A549 (cell line): Measurements from ENCODE around the gene ATP8B4. TPM values are rescaled to one million over a fixed set of nuclear protein-coding genes. Genes with fewer than 3 reads are reported as not detected.

Experiments
- ATAC-seq, 2 experiments: fragments of 200-7000 bp in 1 of 2; fragments of >200 bp in 1 of 2; cut with Nextera tagmentation in 1 of 2; cut with Tn5 transposase in 1 of 2; 3 replicates each; pipeline versions ENCODE4 v1.8.0 to v1.9.1; 2018 to 2020; ENCODE audit warnings: mild to moderate bottlenecking in 1 of 2, moderate library complexity in 1 of 2
- CTCF ChIA-PET: fragments of 300-600 bp; sonication (Branson Sonifier 250); formaldehyde crosslinking; extraction: SDS; loops from one replicate; lab custom pipeline; 2021; ENCODE audit warnings: antibody characterized with exemption, inconsistent platforms; lab: Yijun Ruan, JAX
- POLR2A ChIA-PET: fragments of 350-600 bp; formaldehyde crosslinking; extraction: SDS; loops from one replicate; lab custom pipeline; 2021; ENCODE audit warnings: antibody characterized with exemption, inconsistent platforms; lab: Yijun Ruan, JAX
- DNase-seq, 2 experiments: peaks; one replicate each; pipeline versions ENCODE4 v3.0.0 to v3.0.0-alpha.2; 2011 to 2016; ENCODE audit warnings: low read depth in 1 of 2, low spot score in 1 of 2
- FAIRE-seq: peaks from 2 replicates; lab custom pipeline; 2011; peaks lifted over from hg19 to GRCh38; lab: Jason Lieb, UNC
- H3K27ac ChIP-seq, 2 experiments: fragments of >200 bp; sonication (Bioruptor Twin); formaldehyde crosslinking; 3 replicates each; pipeline ENCODE4 v1.5.1; 2016 to 2017
- H3K4me1 ChIP-seq: fragments of >200 bp; sonication (Bioruptor Twin); formaldehyde crosslinking; 3 replicates; pipeline ENCODE4 v1.6.1; 2016
- H3K4me2 ChIP-seq: fragments of >200 bp; sonication (Bioruptor Twin); formaldehyde crosslinking; 3 replicates; pipeline ENCODE4 v1.6.1; 2016
- H3K4me3 ChIP-seq: fragments of >200 bp; sonication (Bioruptor Twin); formaldehyde crosslinking; 3 replicates; pipeline ENCODE4 v1.5.1; 2016
- H3K9me3 ChIP-seq: fragments of >200 bp; sonication (Bioruptor Twin); formaldehyde crosslinking; 3 replicates; pipeline ENCODE4 v1.6.1; 2016
- CHD2 ChIP-seq: fragments of 150-350 bp; IDR thresholded peaks from 2 replicates; pipeline ENCODE4 v1.6.1; 2014; ENCODE audit warnings: low read length; ENCODE audit not compliant: partially characterized antibody
- EHF ChIP-seq: fragments of 250-450 bp; sonication (Bioruptor Pico); IDR thresholded peaks from 2 replicates; pipeline ENCODE4 v1.5.0; 2020; ENCODE audit warnings: mild to moderate bottlenecking
- FOSB ChIP-seq: fragments of 250-450 bp; sonication (Bioruptor Pico); IDR thresholded peaks from 2 replicates; pipeline ENCODE4 v1.5.0; 2020; ENCODE audit warnings: mild to moderate bottlenecking, moderate library complexity
- FOSL2 ChIP-seq, 2 experiments: fragments of 450-650 bp in 1 of 2; fragments of >200 bp in 1 of 2; sonication (Bioruptor Twin) in 1 of 2; formaldehyde crosslinking; IDR thresholded peaks; 2 replicates each; pipeline versions ENCODE4 v1.5.0 to v1.6.1; 2016 to 2020; ENCODE audit warnings: mild to moderate bottlenecking in 1 of 2, moderate library complexity in 1 of 2
- FOXS1 ChIP-seq: fragments of 250-450 bp; sonication (Bioruptor Pico); IDR thresholded peaks from 2 replicates; pipeline ENCODE4 v1.5.0; 2020; ENCODE audit warnings: mild to moderate bottlenecking, moderate library complexity
- GATA3 ChIP-seq: IDR thresholded peaks from 2 replicates; pipeline ENCODE4 v1.6.1; 2012; ENCODE audit warnings: borderline replicate concordance
- HOXA7 ChIP-seq: fragments of 250-450 bp; sonication (Bioruptor Pico); IDR thresholded peaks from 2 replicates; pipeline ENCODE4 v1.5.0; 2020; ENCODE audit warnings: mild to moderate bottlenecking, moderate library complexity
- HOXB13 ChIP-seq: fragments of 250-450 bp; sonication (Bioruptor Pico); IDR thresholded peaks from 2 replicates; pipeline ENCODE4 v1.5.0; 2020; ENCODE audit warnings: low read depth, mild to moderate bottlenecking, moderate library complexity
- HOXB5 ChIP-seq: fragments of 250-450 bp; sonication (Bioruptor Pico); IDR thresholded peaks from 2 replicates; pipeline ENCODE4 v1.5.0; 2020; ENCODE audit warnings: mild to moderate bottlenecking, moderate library complexity
- JUN ChIP-seq, 2 experiments: fragments of >200 bp; sonication (Bioruptor Twin); formaldehyde crosslinking; IDR thresholded peaks; 2 replicates in 1 of 2; 3 replicates in 1 of 2; pipeline ENCODE4 v1.6.1; 2016 to 2017
- JUNB ChIP-seq: fragments of >200 bp; sonication (Bioruptor Twin); formaldehyde crosslinking; IDR thresholded peaks from 2 replicates; pipeline ENCODE4 v1.6.1; 2016
- KDM1A ChIP-seq: fragments of 200-600 bp; sonication (generic); IDR thresholded peaks from 2 replicates; pipeline ENCODE4 v1.6.1; 2016; ENCODE audit warnings: low read depth, mild to moderate bottlenecking
- KDM5A ChIP-seq: fragments of 200-600 bp; sonication (generic); IDR thresholded peaks from 2 replicates; pipeline ENCODE4 v1.6.1; 2016; ENCODE audit warnings: antibody characterized with exemption, mild to moderate bottlenecking
- MAFK ChIP-seq: fragments of 450-650 bp; IDR thresholded peaks from 2 replicates; pipeline ENCODE4 v1.6.1; 2014; ENCODE audit not compliant: partially characterized antibody
- MAZ ChIP-seq: fragments of 150-350 bp; IDR thresholded peaks from 2 replicates; pipeline ENCODE4 v1.6.1; 2014; ENCODE audit warnings: antibody characterized with exemption, low read depth, low read length, borderline replicate concordance
- NR3C1 ChIP-seq: fragments of >200 bp; sonication (Bioruptor Twin); formaldehyde crosslinking; IDR thresholded peaks from 3 replicates; pipeline ENCODE4 v1.6.1; 2017
- POLR2A ChIP-seq: IDR thresholded peaks from 2 replicates; pipeline ENCODE4 v1.6.1; 2012; ENCODE audit warnings: mild to moderate bottlenecking, low read length
- POLR2AphosphoS2 ChIP-seq: conservative IDR thresholded peaks from 2 replicates; pipeline ENCODE4 v1.6.1; 2012; ENCODE audit warnings: low read length, improper control_type of control experiment, inconsistent platforms
- RAD21 ChIP-seq, 2 experiments: fragments of >200 bp in 1 of 2; sonication (Bioruptor Twin) in 1 of 2; formaldehyde crosslinking in 1 of 2; IDR thresholded peaks in 1 of 2; conservative IDR thresholded peaks in 1 of 2; 2 replicates in 1 of 2; 3 replicates in 1 of 2; pipeline ENCODE4 v1.6.1; 2012 to 2018; ENCODE audit warnings: inconsistent platforms in 1 of 2
- RARB ChIP-seq: fragments of 250-450 bp; sonication (Bioruptor Pico); IDR thresholded peaks from 2 replicates; pipeline ENCODE4 v1.8.0; 2021; ENCODE audit warnings: mild to moderate bottlenecking, moderate library complexity
- RFX5 ChIP-seq: fragments of 450-650 bp; IDR thresholded peaks from 2 replicates; pipeline ENCODE4 v1.7.1; 2014; ENCODE audit warnings: antibody characterized with exemption, mild to moderate bottlenecking, moderate library complexity
- RNF2 ChIP-seq: fragments of 200-600 bp; sonication (generic); IDR thresholded peaks from 2 replicates; pipeline ENCODE4 v1.6.1; 2016; ENCODE audit warnings: low read depth, mild to moderate bottlenecking, antibody characterized with exemption, moderate library complexity, borderline replicate concordance
- SMC3 ChIP-seq: fragments of >200 bp; sonication (Bioruptor Twin); formaldehyde crosslinking; IDR thresholded peaks from 3 replicates; pipeline ENCODE4 v1.6.1; 2018; ENCODE audit warnings: inconsistent platforms
- SREBF2 ChIP-seq: fragments of 450-650 bp; IDR thresholded peaks from 2 replicates; pipeline ENCODE4 v1.6.1; 2014; ENCODE audit warnings: mild to moderate bottlenecking, moderate library complexity
- TFCP2L1 ChIP-seq: fragments of 250-450 bp; sonication (Bioruptor Pico); IDR thresholded peaks from 2 replicates; pipeline ENCODE4 v1.5.0; 2021; ENCODE audit warnings: mild to moderate bottlenecking
- TP53 ChIP-seq: fragments of 250-450 bp; sonication (Bioruptor Pico); IDR thresholded peaks from 2 replicates; pipeline ENCODE4 v1.5.0; 2021; ENCODE audit warnings: mild to moderate bottlenecking, moderate library complexity
- ZFP36 ChIP-seq: fragments of 450-650 bp; IDR thresholded peaks from 2 replicates; pipeline ENCODE4 v1.6.1; 2014; ENCODE audit warnings: borderline replicate concordance; ENCODE audit not compliant: partially characterized antibody
- WGBS: methylation state at CpG from one replicate; pipeline ENCODE4 v1.1.6; 2017; ENCODE audit errors: missing lambda C conversion rate; 5-methylcytosine and 5-hydroxymethylcytosine counted together
- polyA plus RNA-seq, 4 experiments: library from polyadenylated mRNA; depleted of rRNA in 3 of 4; stranded (reverse); fragments of >200 nt; fragmentation: RNase III in 1 of 4; extraction: RNeasy Plus Mini Kit Qiagen cat#74134 plus additional on column Dnase treatment in 1 of 4; gene quantifications; 2 replicates in 3 of 4; 3 replicates in 1 of 4; pipeline ENCODE4 v1.2.3, GENCODE V29; 2011 to 2017
- TF ChIP-seq, protein P1 (sequence below): fragments of 250-450 bp; sonication (Bioruptor Pico); IDR thresholded peaks from 2 replicates; pipeline ENCODE4 v1.5.0; 2020; ENCODE audit warnings: low read depth, mild to moderate bottlenecking, moderate library complexity
- TF ChIP-seq, protein P2 (sequence below): fragments of 150-350 bp; IDR thresholded peaks from 2 replicates; pipeline ENCODE4 v1.6.1; 2014; ENCODE audit warnings: low read depth, mild to moderate bottlenecking, low read length
- TF ChIP-seq, protein P3 (sequence below): fragments of 200-600 bp; sonication (generic); IDR thresholded peaks from 2 replicates; pipeline ENCODE4 v1.6.1; 2016; ENCODE audit warnings: antibody characterized with exemption, mild to moderate bottlenecking, moderate library complexity
- TF ChIP-seq, protein P4 (sequence below): IDR thresholded peaks from 2 replicates; pipeline ENCODE4 v1.6.1; 2012
- TF ChIP-seq, protein P5 (sequence below): fragments of >200 bp; sonication (Bioruptor Twin); formaldehyde crosslinking; IDR thresholded peaks from 3 replicates; pipeline ENCODE4 v1.6.1; 2016

Gene ATP8B4
- polyA plus RNA-seq, 2 of the 4 experiments (the other 2 are of a cell fraction) = 0.88 to 1.7 TPM

DNA sequence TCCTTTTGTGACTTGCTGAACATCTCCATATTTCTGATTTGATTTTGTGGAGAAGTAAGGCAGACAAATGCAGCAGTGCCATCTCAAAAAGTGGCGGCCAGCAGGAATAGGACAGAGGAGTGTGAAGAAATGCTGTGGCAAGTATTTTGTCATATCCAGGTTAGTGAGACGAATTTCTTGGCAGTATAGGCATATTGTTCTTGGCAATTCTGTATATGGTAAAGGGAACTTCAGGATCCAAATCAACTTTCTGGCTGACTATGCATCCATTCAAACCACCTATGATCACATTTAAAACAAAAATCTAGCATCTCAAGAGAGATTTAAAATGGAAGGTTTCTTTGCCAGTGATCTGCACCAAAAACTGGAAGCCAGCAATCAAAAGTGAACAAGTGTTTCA is 270.2 kb downstream of the ATP8B4 start:
- peak; percentile 39 for FAIRE-seq
- Histone ChIP-seq H3K27ac (peak overlapping the region; percentile 89 to 90), H3K4me3 (no peak overlapping the region), H3K9me3 (peaks cover 38% of the 10 kb centered on the region), H3K4me2 (peak overlapping the region; percentile 73), H3K4me1 (peaks cover 32% of the 10 kb centered on the region)
- peak; percentile 32 to 48; a peak in 5 of 6 replicates for ATAC-seq
- ChIA-PET POLR2A (no interaction called here), CTCF (interaction anchor here (0.5 to 2.0 kb wide), 3 partner anchors 21 to 1040 kb away, joined by 3 to 5 read pairs (median 4); no protein-coding TSS in a partner anchor)
- TF ChIP-seq HOXA7 (CRISPR knock-in tag) (peak; percentile 38; the same call in 1 of the 2 replicates), MAFK (peak; percentile 27), TP53 (CRISPR knock-in tag) (no peak), HOXB5 (0 out of 2 replicates have a peak, but pooled peaks have one; percentile 78), TFCP2L1 (CRISPR knock-in tag) (peak; percentile 85; the same call in 1 of the 2 replicates), RNF2 (no peak), HOXB13 (CRISPR knock-in tag) (peak; percentile 37; the same call in 1 of the 2 replicates), EHF (no peak)
- TF ChIP-seq, protein P1, sequence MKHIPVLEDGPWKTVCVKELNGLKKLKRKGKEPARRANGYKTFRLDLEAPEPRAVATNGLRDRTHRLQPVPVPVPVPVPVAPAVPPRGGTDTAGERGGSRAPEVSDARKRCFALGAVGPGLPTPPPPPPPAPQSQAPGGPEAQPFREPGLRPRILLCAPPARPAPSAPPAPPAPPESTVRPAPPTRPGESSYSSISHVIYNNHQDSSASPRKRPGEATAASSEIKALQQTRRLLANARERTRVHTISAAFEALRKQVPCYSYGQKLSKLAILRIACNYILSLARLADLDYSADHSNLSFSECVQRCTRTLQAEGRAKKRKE (CRISPR knock-in tag) = 0 out of 2 replicates have a peak, but pooled peaks have one; percentile 16
- no peak for DNase-seq
- 25% methylated on average over 2 of the region's 2 CpGs for WGBS

DNA sequence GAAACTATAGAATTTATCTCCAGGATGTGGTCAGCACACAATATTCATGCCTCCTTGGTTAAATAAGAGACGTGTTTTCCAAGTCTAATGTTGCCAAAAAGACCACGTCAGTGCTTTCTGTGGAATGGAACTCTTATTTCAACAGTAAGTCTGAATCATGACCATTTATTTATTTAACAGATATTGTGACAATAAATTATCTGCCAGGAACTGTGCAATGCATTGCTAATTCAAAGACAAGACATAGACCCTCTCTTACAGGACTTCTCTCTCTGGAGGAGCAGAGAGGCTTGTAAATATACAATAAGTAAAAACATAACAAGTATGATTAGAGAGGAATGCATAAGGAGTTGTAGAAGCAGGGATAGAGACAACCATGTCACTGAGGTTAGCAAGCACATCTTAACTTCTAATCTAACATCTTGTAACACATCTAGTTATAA is 270.7 kb downstream of the ATP8B4 start:
- FAIRE-seq (peak; percentile 98), ATAC-seq (peak; percentile 79 to 90), DNase-seq (peak; percentile 43 to 91)
- ChIA-PET POLR2A (no interaction called here), CTCF (interaction anchor here (2.0 kb wide), 1 partner anchor 21 kb away, joined by 5 read pairs; no protein-coding TSS in a partner anchor)
- Histone ChIP-seq H3K27ac (peak overlapping the region; percentile 89 to 90), H3K4me2 (peak overlapping the region; percentile 73), H3K9me3 (peaks cover 34% of the 10 kb centered on the region), H3K4me3 (no peak overlapping the region), H3K4me1 (peaks cover 36% of the 10 kb centered on the region)
- WGBS = 2% methylated on average over 2 of the region's 2 CpGs
- TF ChIP-seq RAD21 (conservative IDR thresholded peaks at IDR 0.05 in 1 of 2, IDR thresholded peaks at IDR 0.05 in 1 of 2) (peak; percentile 37 to 72), POLR2A (no peak), POLR2AphosphoS2 (no peak), NR3C1 (no peak), KDM1A (no peak), JUN (IDR thresholded peaks at IDR 0.05) (peak; percentile 96 to 98), JUNB (peak; percentile 99), RFX5 (no peak), GATA3 (peak; percentile 99), SMC3 (peak; percentile 60), MAZ (no peak), RARB (CRISPR knock-in tag) (no peak), HOXA7 (CRISPR knock-in tag) (0 out of 2 replicates have a peak, but pooled peaks have one; percentile 39), SREBF2 (no peak), ZFP36 (no peak), CHD2 (no peak), FOXS1 (CRISPR knock-in tag) (peak; percentile 64; the same call in 1 of the 2 replicates), KDM5A (no peak), FOSL2 (IDR thresholded peaks at IDR 0.05) (peak; percentile 94), FOSL2 (CRISPR knock-in tag; IDR thresholded peaks at IDR 0.05) (peak; percentile 96), FOSB (no peak)
- TF ChIP-seq, protein P2, sequence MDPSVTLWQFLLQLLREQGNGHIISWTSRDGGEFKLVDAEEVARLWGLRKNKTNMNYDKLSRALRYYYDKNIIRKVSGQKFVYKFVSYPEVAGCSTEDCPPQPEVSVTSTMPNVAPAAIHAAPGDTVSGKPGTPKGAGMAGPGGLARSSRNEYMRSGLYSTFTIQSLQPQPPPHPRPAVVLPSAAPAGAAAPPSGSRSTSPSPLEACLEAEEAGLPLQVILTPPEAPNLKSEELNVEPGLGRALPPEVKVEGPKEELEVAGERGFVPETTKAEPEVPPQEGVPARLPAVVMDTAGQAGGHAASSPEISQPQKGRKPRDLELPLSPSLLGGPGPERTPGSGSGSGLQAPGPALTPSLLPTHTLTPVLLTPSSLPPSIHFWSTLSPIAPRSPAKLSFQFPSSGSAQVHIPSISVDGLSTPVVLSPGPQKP = no peak
- TF ChIP-seq, protein P3, sequence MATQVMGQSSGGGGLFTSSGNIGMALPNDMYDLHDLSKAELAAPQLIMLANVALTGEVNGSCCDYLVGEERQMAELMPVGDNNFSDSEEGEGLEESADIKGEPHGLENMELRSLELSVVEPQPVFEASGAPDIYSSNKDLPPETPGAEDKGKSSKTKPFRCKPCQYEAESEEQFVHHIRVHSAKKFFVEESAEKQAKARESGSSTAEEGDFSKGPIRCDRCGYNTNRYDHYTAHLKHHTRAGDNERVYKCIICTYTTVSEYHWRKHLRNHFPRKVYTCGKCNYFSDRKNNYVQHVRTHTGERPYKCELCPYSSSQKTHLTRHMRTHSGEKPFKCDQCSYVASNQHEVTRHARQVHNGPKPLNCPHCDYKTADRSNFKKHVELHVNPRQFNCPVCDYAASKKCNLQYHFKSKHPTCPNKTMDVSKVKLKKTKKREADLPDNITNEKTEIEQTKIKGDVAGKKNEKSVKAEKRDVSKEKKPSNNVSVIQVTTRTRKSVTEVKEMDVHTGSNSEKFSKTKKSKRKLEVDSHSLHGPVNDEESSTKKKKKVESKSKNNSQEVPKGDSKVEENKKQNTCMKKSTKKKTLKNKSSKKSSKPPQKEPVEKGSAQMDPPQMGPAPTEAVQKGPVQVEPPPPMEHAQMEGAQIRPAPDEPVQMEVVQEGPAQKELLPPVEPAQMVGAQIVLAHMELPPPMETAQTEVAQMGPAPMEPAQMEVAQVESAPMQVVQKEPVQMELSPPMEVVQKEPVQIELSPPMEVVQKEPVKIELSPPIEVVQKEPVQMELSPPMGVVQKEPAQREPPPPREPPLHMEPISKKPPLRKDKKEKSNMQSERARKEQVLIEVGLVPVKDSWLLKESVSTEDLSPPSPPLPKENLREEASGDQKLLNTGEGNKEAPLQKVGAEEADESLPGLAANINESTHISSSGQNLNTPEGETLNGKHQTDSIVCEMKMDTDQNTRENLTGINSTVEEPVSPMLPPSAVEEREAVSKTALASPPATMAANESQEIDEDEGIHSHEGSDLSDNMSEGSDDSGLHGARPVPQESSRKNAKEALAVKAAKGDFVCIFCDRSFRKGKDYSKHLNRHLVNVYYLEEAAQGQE = no peak
- TF ChIP-seq, protein P4, sequence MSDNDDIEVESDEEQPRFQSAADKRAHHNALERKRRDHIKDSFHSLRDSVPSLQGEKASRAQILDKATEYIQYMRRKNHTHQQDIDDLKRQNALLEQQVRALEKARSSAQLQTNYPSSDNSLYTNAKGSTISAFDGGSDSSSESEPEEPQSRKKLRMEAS = peak; percentile 71
- TF ChIP-seq, protein P5, sequence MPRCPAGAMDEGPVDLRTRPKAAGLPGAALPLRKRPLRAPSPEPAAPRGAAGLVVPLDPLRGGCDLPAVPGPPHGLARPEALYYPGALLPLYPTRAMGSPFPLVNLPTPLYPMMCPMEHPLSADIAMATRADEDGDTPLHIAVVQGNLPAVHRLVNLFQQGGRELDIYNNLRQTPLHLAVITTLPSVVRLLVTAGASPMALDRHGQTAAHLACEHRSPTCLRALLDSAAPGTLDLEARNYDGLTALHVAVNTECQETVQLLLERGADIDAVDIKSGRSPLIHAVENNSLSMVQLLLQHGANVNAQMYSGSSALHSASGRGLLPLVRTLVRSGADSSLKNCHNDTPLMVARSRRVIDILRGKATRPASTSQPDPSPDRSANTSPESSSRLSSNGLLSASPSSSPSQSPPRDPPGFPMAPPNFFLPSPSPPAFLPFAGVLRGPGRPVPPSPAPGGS = peak; percentile 96; the same call in 2 of the 3 replicates
